ENCODE data around the gene BGLAP. TPM values are rescaled to one million over a fixed set of nuclear protein-coding genes. Genes with fewer than 3 reads are reported as not detected.

BGLAP gene
- total and polyA plus RNA-seq, 2 donors (not counting 1 experiment from before 2014, with no cell fraction given) = 3.1 to 7.4 TPM

DNA sequence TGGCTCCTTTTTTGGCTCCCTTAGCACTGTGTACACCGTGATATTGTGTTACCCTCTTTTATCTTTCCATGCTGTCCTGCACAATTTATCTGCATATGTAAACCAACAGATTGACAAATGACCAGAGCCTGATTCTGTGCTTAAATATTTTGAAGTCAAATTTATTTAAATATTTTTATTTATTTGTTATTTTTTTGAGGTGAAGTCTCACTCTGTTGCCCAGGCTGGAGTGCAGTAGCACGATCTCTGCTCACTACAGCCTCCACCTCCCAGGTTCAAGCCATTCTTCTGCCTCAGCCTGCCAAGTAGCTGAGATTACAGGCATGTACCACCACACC lies 16.3 kb upstream of the BGLAP start:
- H2AFZ ChIP-seq (ENCODE audit: insufficient read depth, low read depth, low read length, poor library complexity, severe bottlenecking) = no peak overlapping the region
- intact Hi-C loops (cut with micrococcal nuclease) = loop anchor here (1.0 kb wide), 4 partner anchors 32 to 135 kb away; no protein-coding TSS in a partner anchor
- H3K36me3 ChIP-seq (replicated peaks in 1 of 2; ENCODE audit: control extremely low read depth in 1 of 2, control insufficient read depth in 1 of 2, extremely low read depth in 1 of 2, insufficient read depth in 2 of 2, low read length in 1 of 2) = peaks cover 28 to 46% of the 10 kb centered on the region in 2 experiments
- no peak overlapping the region for H3K4me3 ChIP-seq (ENCODE audit: control extremely low read depth in 1 of 5, extremely low read depth in 1 of 5, insufficient read depth in 1 of 5, low read depth in 2 of 5, low read length in 4 of 5)
- POLR2A ChIA-PET = interaction anchor here (0.5 to 1.5 kb wide), 4 partner anchors 78 to 820 kb away, joined by 7 to 9 read pairs (median 8); partner anchors contain the start of gene ARHGEF11
- Mint-ChIP-seq H3K4me3 (no peak overlapping the region), H3K9me3 (ENCODE audit: insufficient read depth) (no peaks in the 10 kb centered on the region), H3K27ac (peak overlapping the region; percentile 2), H3K27me3 (no peaks in the 10 kb centered on the region), H3K4me1 (peaks cover 4% of the 10 kb centered on the region)
- WGBS (ENCODE audit: insufficient coverage) = no CpG with 5 or more reads among the region's 2 CpGs
- no peak overlapping the region for H3K4me2 ChIP-seq (replicated peaks; ENCODE audit: low read depth, low read length, poor library complexity, severe bottlenecking)
- peaks cover 9% of the 10 kb centered on the region for H4K20me1 ChIP-seq (ENCODE audit: control insufficient read depth, insufficient read depth, low read length, poor library complexity, severe bottlenecking)
- no peak overlapping the region for H3K9ac ChIP-seq (ENCODE audit: low read length)
- DNase-seq (no peak), ATAC-seq (ENCODE audit: low read depth) (no peak)
- CTCF ChIA-PET = interaction anchor here (0.6 to 14.5 kb wide), 30 partner anchors 8 to 349 kb away, joined by 3 to 381 read pairs (median 6); partner anchors contain the start of genes PMF1, SEMA4A, SLC25A44 and TMEM79
- no peaks in the 10 kb centered on the region for H3K27me3 ChIP-seq (replicated peaks in 1 of 4; ENCODE audit: control extremely low read depth in 1 of 4, control insufficient read depth in 3 of 4, insufficient read depth in 4 of 4, low read length in 3 of 4)
- no peak for TF ChIP-seq EZH2 (IDR thresholded peaks at IDR 0.05; ENCODE audit: borderline replicate concordance, insufficient read depth, low read depth, low read length, poor library complexity, severe bottlenecking)
- TF ChIP-seq, protein P1, sequence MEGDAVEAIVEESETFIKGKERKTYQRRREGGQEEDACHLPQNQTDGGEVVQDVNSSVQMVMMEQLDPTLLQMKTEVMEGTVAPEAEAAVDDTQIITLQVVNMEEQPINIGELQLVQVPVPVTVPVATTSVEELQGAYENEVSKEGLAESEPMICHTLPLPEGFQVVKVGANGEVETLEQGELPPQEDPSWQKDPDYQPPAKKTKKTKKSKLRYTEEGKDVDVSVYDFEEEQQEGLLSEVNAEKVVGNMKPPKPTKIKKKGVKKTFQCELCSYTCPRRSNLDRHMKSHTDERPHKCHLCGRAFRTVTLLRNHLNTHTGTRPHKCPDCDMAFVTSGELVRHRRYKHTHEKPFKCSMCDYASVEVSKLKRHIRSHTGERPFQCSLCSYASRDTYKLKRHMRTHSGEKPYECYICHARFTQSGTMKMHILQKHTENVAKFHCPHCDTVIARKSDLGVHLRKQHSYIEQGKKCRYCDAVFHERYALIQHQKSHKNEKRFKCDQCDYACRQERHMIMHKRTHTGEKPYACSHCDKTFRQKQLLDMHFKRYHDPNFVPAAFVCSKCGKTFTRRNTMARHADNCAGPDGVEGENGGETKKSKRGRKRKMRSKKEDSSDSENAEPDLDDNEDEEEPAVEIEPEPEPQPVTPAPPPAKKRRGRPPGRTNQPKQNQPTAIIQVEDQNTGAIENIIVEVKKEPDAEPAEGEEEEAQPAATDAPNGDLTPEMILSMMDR (IDR thresholded peaks at IDR 0.05) = peak; percentile 24
- H3K27ac ChIP-seq (ENCODE audit: low read length in 2 of 2) = no peak overlapping the region
- no peaks in the 10 kb centered on the region for H3K9me3 ChIP-seq (ENCODE audit: control extremely low read depth in 1 of 3, control insufficient read depth in 2 of 3, insufficient read depth in 1 of 3, low read length in 2 of 3)
- no peaks in the 10 kb centered on the region for H3K4me1 ChIP-seq (ENCODE audit: control insufficient read depth in 2 of 2, insufficient read depth in 2 of 2, low read length in 2 of 2)
- H3K79me2 ChIP-seq (ENCODE audit: control insufficient read depth, insufficient read depth, low read length) = peaks cover 37% of the 10 kb centered on the region

DNA sequence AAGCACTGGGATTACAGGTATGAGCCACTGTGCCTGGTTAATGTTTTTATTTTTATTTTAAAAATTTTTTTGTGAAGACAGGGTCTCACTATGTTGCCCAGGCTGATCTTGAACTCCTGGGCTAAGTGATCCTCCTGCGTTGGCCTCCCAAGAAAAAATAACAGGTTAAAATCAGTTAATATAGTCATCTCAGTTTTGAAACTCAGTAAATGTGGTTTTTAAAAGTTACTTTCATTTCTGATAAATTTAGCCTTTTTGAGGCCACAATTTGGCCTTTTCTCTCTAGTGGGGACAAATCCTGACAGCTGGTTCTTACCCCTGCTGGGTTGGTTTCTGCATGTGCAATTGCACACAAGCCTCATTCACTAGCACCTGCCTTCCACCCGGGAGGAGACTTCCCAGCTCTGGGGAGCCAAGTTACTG lies 15.9 kb upstream of the BGLAP start:
- Mint-ChIP-seq H3K4me1 (peaks cover 4% of the 10 kb centered on the region), H3K27ac (no peak overlapping the region), H3K9me3 (ENCODE audit: insufficient read depth) (no peaks in the 10 kb centered on the region), H3K27me3 (no peaks in the 10 kb centered on the region), H3K4me3 (no peak overlapping the region)
- Histone ChIP-seq H3K9ac (ENCODE audit: low read length) (no peak overlapping the region), H3K79me2 (ENCODE audit: control insufficient read depth, insufficient read depth, low read length) (peaks cover 33% of the 10 kb centered on the region), H4K20me1 (ENCODE audit: control insufficient read depth, insufficient read depth, low read length, poor library complexity, severe bottlenecking) (peaks cover 5% of the 10 kb centered on the region), H3K4me1 (ENCODE audit: control insufficient read depth in 2 of 2, insufficient read depth in 2 of 2, low read length in 2 of 2) (no peaks in the 10 kb centered on the region), H3K4me2 (replicated peaks; ENCODE audit: low read depth, low read length, poor library complexity, severe bottlenecking) (no peak overlapping the region), H3K27ac (ENCODE audit: low read length in 2 of 2) (no peak overlapping the region), H3K9me3 (ENCODE audit: control extremely low read depth in 1 of 3, control insufficient read depth in 2 of 3, insufficient read depth in 1 of 3, low read length in 2 of 3) (no peaks in the 10 kb centered on the region), H3K36me3 (replicated peaks in 1 of 2; ENCODE audit: control extremely low read depth in 1 of 2, control insufficient read depth in 1 of 2, extremely low read depth in 1 of 2, insufficient read depth in 2 of 2, low read length in 1 of 2) (peaks cover 28 to 43% of the 10 kb centered on the region in 2 experiments), H2AFZ (ENCODE audit: insufficient read depth, low read depth, low read length, poor library complexity, severe bottlenecking) (no peak overlapping the region), H3K4me3 (ENCODE audit: control extremely low read depth in 1 of 5, extremely low read depth in 1 of 5, insufficient read depth in 1 of 5, low read depth in 2 of 5, low read length in 4 of 5) (no peak overlapping the region), H3K27me3 (replicated peaks in 1 of 4; ENCODE audit: control extremely low read depth in 1 of 4, control insufficient read depth in 3 of 4, insufficient read depth in 4 of 4, low read length in 3 of 4) (no peaks in the 10 kb centered on the region)
- DNase-seq = no peak
- intact Hi-C loops (cut with micrococcal nuclease) = no loop called here
- no peak for TF ChIP-seq EZH2 (IDR thresholded peaks at IDR 0.05; ENCODE audit: borderline replicate concordance, insufficient read depth, low read depth, low read length, poor library complexity, severe bottlenecking)
- TF ChIP-seq, protein P1 (IDR thresholded peaks at IDR 0.05) = no peak
- CTCF ChIA-PET = interaction anchor here (0.6 to 14.5 kb wide), 19 partner anchors 12 to 349 kb away, joined by 3 to 381 read pairs (median 8); partner anchors contain the start of genes PMF1, SEMA4A, SLC25A44 and TMEM79
- ATAC-seq (ENCODE audit: low read depth) = no peak
- POLR2A ChIA-PET = interaction anchor here (1.1 kb wide), 1 partner anchor 79 kb away, joined by 7 read pairs; no protein-coding TSS in a partner anchor
- WGBS (ENCODE audit: insufficient coverage) = 40% methylated on average over 1 of the region's 2 CpGs

Measured in B cell (primary cell).